ENCODE measurements around the gene ERN1.

DNA sequence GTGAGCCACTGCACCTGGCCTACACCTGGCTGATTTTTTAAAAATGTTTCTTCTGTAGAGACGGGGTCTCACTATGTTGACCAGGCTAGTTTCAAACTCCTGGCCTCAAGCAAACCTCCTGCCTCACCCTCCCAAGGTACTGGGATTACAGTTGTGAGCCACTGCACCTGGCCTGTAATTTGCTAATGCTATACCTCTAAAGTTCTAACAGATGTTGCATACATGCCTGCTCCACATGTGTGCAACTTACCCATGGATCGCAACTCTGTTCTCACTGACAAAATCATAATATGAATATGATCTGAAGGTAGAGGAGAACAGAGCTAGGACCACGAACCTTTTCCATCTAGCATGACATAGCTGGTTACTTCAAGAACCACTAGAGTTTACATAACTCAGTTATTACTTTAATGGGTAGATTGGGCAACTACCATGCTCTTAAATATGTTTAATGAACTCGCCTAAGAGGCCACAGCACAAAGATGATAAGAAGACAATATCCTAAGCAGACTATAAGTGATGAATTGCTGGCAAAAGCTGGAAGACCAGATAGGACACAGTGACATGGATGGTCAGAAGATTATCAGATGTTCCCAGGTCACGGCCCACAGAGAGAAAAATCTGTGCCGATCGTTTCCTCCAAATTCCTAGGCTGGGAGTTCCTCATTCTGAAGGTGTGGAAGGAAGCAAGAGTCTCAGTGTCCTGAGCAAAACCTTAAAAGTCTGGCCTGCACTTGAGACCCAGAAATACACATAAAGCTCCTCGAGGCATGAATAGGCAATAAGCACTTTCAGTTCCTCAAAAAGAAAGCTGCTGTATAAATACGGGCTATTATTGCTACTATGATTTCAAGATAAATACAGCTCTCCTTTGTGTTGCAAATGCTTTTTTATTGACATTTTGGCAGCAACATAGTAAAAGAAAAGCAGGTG is 55.9 kb downstream of the ERN1 start:
- no peak for TF ChIP-seq MYC (IDR thresholded peaks at IDR 0.05; ENCODE audit: low read depth, low read length)
- TF ChIP-seq, protein P1, sequence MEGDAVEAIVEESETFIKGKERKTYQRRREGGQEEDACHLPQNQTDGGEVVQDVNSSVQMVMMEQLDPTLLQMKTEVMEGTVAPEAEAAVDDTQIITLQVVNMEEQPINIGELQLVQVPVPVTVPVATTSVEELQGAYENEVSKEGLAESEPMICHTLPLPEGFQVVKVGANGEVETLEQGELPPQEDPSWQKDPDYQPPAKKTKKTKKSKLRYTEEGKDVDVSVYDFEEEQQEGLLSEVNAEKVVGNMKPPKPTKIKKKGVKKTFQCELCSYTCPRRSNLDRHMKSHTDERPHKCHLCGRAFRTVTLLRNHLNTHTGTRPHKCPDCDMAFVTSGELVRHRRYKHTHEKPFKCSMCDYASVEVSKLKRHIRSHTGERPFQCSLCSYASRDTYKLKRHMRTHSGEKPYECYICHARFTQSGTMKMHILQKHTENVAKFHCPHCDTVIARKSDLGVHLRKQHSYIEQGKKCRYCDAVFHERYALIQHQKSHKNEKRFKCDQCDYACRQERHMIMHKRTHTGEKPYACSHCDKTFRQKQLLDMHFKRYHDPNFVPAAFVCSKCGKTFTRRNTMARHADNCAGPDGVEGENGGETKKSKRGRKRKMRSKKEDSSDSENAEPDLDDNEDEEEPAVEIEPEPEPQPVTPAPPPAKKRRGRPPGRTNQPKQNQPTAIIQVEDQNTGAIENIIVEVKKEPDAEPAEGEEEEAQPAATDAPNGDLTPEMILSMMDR (IDR thresholded peaks at IDR 0.05; ENCODE audit: low read depth, low read length): no peak

Measured in NB4 (cell line).